HG03066 (cell line): ENCODE data around the gene ALOX12.
"Not testable (repeated sequence)": the region's sequence is repeated elsewhere in the genome, so short reads cannot be mapped to it uniquely, and the experiment has no call there.

ENCODE experiments used
- ATAC-seq: cut with Tn5 transposase; IDR thresholded peaks from one replicate; pipeline ENCODE4 v1.9.1; 2021; ENCODE audit warnings: low read depth; ENCODE audit not compliant: unreplicated experiment

The ALOX12 gene, protein sequence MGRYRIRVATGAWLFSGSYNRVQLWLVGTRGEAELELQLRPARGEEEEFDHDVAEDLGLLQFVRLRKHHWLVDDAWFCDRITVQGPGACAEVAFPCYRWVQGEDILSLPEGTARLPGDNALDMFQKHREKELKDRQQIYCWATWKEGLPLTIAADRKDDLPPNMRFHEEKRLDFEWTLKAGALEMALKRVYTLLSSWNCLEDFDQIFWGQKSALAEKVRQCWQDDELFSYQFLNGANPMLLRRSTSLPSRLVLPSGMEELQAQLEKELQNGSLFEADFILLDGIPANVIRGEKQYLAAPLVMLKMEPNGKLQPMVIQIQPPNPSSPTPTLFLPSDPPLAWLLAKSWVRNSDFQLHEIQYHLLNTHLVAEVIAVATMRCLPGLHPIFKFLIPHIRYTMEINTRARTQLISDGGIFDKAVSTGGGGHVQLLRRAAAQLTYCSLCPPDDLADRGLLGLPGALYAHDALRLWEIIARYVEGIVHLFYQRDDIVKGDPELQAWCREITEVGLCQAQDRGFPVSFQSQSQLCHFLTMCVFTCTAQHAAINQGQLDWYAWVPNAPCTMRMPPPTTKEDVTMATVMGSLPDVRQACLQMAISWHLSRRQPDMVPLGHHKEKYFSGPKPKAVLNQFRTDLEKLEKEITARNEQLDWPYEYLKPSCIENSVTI

DNA sequence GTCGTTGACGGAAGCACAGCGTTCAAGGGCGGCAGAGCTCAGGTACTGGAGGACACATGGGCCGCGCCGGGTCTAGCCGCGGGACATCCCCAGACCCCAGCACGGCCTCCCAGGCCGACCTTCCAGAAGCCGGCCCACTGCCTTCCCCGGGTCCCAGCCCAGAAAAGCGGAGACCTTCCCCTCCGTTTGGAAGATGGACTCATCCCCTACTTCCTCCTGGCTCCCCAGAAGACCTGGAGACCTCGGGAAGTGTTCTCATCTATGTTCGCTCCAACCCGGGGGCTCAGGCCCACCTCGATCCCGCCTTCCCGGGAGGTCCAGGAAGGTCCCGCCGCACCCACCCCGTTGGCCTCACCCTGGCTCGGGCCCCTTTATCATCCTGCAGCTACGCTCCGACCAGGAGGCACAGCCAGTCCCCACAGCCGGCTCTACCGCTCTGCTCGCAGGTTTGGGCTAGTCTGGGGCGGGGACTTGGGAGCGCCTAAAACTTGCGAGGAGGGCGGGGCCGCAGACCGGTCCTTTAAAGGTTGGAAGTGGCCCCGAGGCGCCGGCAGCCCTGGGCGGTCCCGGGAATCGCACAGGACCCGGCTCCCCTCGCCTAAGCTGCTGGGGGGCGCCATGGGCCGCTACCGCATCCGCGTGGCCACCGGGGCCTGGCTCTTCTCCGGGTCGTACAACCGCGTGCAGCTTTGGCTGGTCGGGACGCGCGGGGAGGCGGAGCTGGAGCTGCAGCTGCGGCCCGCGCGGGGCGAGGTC lies at the start of gene ALOX12:
ALOX12 (plus strand) TSS at position 550 of the 756 bp plus-strand sequence; CDS start at position 619, 69 bp downstream.
- ATAC-seq = no peak

DNA sequence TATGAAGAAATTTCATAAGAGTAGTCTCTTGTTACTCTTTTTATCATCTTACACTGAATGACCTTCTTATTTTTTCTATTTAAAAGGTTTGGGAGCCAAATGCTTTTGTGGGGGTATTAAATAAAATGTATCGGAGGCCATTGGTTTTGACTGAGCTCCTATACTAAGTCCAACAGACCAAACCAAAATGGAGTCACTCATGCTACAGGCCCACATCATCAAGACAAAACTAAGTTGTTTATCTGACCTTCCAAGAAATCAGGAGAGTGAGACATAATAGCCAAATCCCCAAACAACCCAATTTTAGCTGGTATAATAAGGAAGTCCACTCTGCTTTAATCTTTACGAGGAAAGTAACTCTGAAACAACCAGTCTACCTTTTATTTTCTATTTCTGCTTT lies 48.1 kb upstream of the ALOX12 start:
- no peak for ATAC-seq

DNA sequence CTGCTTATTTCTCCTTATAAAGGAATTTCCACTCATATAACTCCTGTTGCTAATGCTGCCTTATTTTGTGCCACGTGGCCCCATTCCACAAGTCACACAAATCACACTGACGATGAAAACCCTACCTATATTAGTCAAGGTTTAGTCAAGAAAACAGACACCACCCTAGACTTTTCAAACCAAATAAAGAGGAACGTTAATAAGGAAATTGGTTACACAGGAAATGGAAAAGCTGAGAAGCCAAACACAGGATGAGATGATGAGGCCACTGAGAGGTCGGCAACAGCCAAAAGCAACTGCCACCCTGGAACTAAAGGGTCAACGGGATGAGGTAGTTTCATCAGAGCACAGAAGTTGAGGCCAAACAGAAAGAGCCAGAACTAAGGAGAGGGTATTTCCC lies 47.3 kb upstream of the ALOX12 start:
- ATAC-seq = no peak

DNA sequence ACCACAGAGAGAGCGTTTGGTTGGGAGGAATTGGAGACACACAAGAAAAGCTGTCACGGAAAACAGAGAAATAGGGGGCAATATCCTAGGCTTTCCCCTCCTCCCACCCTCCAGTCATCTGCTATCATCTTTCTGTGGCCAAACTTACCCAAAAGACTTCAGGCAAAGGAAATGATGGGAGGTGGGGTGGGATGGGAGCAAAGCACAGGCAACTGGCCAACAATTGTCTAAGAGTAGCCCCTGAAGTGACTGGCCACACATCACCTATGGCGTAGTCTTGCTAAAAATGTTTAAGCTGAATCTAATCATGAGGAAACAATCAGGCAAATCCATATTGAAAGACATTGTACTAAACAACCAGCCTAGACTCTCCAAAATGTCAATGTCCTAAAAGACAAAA lies 46.9 kb upstream of the ALOX12 start:
- ATAC-seq = no peak

DNA sequence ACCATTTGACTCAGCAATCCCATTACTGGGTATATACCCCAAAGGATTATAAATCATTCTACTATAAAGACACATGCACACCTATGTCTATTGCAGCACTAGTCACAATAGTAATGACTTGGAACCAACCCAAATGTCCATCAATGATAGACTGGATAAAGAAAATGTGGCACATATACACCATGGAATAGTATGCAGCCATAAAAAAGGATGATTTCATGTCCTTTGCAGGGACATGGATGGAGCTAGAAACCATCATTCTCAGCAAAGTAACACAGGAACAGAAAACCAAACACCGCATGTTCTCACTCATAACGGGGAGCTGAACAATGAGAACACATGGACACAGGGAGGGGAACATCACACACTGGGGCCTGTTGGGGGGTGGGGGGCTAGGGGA lies 44.9 kb upstream of the ALOX12 start:
- ATAC-seq = not testable (repeated sequence)

DNA sequence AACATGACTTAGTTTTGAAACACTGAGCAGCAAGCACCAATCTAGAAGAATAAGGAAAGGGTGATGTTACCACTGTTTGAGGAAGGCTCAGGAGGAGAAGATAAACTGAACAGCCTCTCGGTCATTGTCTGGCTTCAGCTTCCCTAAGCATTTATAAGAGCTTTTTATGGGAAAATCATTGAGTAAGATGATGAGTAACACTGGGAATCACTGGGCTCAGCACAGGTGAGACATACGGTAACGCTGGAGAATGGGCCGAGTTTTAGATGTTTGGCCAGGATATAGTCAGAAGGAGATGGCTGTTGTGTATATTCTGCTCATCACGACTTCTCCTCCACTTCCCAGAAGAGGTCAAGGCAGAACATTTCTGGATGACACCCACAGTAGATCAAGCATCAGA lies 42.2 kb upstream of the ALOX12 start:
- ATAC-seq = no peak

DNA sequence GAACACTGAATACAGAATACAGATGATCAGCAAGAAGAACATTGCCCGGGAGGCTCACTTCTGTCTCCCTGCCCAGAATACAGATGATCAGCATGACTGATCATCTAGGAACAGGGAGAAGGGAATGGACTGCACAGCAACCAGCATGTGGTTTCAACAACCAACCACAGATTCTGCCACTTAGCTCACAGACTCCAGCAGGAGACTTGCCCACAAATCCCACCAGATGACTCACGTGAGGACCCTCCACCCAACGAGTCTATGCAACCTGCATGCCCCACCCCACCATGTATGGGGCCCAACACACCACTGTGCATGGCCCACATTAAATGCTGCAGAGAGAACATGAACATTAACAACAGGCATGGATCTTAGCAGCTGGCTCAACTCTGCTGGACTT lies 36.1 kb upstream of the ALOX12 start:
- ATAC-seq = no peak

DNA sequence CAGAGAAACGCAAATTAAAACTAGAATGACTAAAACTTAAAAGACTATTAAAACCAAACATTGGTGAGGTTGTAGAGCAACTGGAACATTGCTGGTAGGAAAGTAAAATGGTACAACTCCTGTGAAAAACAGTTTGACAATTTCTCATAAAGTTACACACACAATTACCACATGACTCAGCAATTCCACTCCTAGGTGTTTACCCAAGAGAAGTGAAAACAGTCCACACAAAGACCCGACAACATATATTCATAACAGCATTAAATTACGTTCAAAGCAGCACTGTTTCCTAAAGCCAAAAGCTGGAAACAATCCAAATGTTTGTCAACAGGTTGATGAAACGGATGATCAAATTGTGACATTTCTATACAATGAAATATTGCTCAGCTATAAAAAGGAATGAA lies 26.5 kb upstream of the ALOX12 start:
- no peak for ATAC-seq

DNA sequence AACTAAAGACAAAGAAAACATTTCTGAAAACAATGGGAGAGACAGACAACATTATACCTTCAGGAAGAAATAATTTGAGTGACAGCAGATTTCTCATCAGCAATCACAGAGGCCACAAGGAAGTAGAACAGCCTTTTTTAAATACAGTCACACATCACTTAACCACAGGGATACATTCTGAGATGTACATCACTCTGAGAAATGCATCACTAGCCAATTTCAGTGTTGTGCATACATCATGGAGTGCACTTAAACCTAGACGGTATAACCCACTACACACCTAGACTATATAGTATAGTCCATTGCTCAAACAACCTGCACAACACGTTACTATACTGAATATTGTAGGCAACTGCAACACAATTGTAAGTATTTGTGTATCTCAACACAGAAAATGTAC lies 24.9 kb upstream of the ALOX12 start:
- ATAC-seq = no peak

DNA sequence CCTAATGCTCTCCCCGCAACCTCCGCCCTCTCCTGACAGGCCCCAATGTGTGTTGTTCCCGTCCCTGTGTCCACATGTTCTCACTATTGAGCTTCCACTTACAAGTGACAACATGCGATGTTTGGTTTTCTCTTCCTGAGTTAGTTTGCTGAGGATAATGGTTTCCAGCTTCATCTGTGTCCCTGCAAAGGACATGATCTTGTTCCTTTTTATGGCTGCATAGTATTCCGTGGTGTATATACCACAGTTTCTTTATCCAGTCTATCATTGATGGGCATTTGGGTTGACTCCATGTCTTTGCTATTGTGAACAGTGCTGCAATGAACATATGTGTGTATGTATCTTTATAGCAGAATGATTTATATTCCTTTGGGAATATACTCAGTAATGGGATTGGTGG lies 16.4 kb upstream of the ALOX12 start:
- ATAC-seq = not testable (repeated sequence)

DNA sequence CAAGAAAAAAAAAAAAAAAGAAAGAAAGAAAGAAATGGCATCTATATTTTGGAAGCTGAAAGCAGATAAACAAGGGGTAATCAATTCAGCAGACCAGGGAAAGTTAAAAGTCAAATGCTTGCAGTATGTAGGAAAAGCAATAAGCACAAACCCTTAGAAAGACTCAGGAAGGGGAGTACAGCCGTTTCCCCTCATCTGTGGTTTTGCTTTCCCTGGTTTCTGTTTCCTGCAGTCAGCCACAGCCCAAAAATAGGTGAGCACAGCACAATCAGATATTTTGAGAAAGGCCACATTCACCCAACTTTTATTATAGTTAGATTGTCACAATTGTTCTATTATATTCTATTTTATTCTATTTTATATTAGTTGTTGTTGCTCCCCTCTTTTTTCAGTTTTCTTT lies 14.4 kb upstream of the ALOX12 start:
- no peak for ATAC-seq

DNA sequence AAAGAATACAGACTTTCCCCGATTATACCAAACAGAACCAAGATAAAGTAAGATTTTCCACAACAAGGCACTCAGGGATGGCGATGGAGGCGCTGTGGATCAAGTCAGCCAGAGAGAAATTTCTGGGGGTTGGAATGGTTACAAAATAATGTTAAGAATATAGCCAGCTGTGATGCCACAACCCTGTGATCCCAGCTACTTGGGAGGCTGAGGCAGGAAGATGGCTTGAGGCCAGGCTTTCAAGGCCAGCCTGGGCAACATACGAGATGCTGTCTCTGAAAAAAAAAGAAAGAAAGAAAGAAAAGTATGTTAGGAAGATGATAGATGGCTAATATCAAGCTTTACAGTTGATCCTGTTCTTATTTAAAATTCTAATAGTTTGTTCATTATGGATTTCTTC lies 10.6 kb upstream of the ALOX12 start:
- no peak for ATAC-seq

DNA sequence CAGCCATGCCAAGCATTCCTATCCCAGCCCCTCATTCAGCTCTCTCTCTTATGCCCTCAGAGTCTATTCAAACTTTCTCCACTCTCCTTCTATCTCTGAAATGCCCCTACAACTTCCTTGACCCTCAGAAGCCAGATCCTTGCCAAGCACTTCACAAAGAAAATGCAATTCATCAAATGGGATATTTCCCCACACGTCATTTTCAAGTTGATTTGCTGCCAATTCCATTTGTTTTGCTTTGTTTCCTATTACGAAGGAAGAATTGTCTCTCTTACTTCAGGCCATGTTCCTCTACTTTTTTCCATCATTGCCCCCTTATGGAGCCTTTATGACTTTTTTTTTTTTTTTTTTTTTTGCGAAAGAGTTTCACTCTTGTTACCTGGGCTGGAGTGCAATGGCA lies 9.2 kb upstream of the ALOX12 start:
- no peak for ATAC-seq

DNA sequence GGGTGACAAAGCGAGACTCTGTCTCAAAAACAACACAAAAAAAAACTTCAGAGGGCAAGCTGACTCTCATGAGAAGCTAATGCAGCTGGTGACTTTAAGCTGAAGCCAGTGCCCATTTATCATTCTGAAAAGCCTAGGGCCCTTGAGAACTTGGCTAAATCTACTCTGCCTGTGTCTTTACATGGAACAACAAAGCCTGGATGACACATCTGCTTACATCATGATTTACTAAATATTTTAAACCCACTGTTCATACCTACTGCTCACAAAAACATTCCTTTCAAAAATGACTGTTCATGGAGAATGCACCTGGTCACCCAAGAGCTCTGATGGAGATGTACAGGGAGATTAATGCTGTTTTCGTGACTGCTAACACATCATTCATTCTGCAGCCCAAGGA lies 6.1 kb upstream of the ALOX12 start:
- no peak for ATAC-seq

DNA sequence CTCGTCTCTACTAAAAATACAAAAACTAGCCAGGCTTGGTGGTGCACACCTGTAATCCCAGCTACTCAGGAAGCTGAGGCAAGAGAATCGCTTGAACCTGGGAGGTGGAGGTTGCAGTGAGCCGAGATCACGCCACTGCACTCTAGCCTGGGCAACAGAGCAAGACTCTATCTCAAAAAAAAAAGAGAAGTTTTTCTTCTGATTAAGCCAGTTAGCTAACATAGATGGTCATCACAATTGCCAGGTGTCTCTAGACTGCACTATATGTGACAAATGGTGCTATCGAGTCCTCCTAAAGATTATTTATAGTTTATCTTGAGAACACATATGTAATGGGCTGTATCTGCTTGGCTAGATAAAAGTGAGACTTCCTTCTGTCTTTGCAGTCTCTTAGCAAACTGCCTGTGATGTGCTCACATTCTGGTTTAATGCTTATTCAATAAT lies 2.2 kb upstream of the ALOX12 start:
- ATAC-seq = not testable (repeated sequence)

DNA sequence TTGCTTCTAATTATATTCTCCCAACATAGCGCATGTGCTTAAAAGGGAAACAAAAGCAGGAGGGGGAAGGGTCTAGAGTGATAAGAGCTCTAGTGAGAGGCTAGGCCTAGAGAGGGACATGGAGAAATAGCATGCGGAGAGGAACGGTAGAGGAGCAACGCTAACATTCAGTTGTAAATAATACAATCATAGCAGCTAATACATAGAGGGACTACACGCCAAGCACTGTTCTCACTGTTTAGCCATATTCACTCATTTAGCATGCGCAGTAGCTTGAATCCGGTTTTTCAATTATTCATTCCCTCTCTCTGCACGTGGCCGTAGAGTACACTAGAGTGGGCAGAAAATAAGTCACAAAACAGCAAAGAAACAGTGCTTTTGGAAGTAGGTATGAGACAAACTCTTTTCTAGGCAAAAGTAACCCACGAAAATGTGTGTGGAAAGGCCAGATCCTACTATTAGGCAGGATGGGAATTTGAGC lies 1.7 kb upstream of the ALOX12 start:
- ATAC-seq = no peak

DNA sequence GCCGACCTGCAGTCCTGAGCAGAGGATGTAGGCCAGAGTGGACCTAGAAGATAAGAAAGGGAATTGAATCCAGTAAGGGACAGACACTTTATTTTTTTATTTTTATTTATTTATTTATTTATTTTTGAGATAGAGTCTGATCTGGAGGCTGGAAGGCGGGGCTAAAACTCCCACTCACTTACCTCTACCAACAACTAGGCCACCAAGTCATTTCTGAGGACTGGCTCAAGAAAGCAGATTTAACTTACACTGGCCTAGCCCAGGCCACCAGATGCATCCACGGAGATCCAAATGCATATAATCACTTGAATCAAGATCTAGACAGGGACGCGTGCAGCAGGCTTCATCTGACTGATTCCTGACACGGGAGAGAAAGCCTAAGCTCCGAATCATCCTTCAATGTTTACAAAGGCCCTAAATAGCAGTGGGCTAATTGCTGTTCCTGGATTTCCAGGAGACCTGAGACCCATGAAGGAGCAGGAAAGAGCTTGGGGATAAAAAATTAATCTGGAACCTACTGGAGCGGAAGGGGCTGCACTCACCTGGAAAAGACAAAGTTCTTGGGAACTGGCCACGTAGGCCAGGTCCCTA lies 1.1 kb upstream of the ALOX12 start:
- ATAC-seq = no peak

DNA sequence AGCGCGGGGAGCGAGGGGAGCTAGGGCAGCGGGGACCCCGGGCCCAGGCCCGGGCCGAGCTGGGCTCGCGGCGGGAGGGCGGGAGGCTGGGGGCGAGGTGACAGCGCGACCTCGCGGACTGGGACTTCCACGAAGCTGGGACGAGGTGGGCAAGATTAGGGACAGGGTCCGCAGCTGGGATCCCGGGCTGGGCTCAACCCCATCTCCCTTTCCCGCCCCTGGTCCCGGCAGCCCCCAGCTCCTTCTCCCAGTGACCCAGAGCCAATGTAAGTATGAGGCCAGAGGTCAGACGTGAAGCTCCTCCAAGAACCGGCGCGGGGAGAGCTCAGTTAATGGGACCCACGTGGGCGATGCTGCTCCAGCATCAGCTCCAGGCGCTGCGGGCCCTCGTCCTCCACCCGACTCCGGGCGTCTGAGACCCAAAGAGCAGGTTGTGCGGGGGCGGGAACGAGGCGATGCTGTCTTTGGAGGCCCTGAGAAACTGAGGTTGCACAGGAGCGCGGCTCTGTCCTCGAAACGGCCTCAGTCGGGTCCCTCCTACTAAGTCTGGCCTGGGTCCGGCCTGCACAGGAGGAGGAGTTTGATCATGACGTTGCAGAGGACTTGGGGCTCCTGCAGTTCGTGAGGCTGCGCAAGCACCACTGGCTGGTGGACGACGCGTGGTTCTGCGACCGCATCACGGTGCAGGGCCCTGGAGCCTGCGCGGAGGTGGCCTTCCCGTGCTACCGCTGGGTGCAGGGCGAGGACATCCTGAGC lies 585 bp downstream of the ALOX12 start:
- ATAC-seq = no peak

DNA sequence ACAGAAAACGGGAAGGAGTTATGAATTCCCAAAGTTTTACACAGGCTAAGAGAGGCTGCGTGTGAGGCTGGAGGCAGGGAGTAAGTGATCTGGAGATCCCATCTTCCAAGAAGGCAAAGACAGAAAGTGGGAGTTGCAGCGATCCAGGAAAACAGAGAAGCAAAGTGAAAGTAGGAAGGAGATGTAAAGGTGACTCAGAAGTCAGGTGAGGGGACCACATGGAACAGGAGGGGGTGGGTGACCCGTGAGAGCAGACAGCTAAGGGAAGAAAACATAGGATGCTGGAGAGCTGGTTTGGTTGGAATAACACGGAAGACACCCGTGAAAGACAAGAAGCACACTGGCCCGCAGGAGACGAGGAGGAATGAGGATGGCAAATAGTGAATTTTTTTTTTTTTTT lies 1.3 kb downstream of the ALOX12 start:
- ATAC-seq = no peak

DNA sequence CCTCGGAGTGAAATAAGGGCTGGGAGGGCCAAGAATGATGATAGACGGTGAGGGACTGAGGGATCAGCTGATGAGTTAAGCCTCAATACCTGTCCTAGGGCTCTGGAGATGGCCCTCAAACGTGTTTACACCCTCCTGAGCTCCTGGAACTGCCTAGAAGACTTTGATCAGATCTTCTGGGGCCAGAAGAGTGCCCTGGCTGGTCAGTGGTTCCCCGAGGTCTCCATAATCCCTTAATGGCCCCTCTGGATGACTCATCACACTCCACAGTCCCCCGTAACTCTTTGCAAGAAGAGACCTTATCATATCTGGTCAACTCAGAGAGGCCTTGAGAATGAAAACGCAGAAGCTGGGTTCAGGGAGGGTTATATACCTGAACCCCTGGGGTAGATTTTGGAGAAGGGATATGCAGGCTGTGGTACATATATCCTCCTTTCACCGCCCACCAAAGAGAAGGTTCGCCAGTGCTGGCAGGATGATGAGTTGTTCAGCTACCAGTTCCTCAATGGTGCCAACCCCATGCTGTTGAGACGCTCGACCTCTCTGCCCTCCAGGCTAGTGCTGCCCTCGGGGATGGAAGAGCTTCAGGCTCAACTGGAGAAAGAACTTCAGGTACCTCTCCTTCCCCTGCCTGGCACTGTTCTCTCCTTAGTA lies 3.1 kb downstream of the ALOX12 start:
- ATAC-seq = no peak
